AG04449 (cell line): ENCODE results near the gene ENTPD6.

Source experiments
- CTCF ChIA-PET: fragments of 350-600 bp; formaldehyde crosslinking; extraction: SDS; loops from one replicate; lab custom pipeline; 2021; ENCODE audit warnings: antibody characterized with exemption; lab: Yijun Ruan, JAX
- POLR2A ChIA-PET: fragments of 400-600, 350-600 bp; formaldehyde crosslinking; extraction: SDS; loops from one replicate; lab custom pipeline; 2020; ENCODE audit warnings: antibody characterized with exemption, inconsistent platforms; lab: Yijun Ruan, JAX
- DNase-seq: peaks from one replicate; pipeline ENCODE4 v3.0.0-alpha.2; 2010; ENCODE audit warnings: low read depth, low spot score
- H3K4me3 ChIP-seq: 2 replicates; pipeline ENCODE4 v1.5.1; 2011; ENCODE audit warnings: low read depth, mild to moderate bottlenecking, control low read depth, low read length
- TF ChIP-seq, protein P1 (sequence below): IDR thresholded peaks from one replicate; pipeline ENCODE4 v1.5.1; 2011; ENCODE audit warnings: mild to moderate bottlenecking, moderate library complexity, low read length, control low read depth, inconsistent platforms; ENCODE audit not compliant: insufficient read depth; ENCODE audit errors: missing control alignments

Gene ENTPD6

DNA sequence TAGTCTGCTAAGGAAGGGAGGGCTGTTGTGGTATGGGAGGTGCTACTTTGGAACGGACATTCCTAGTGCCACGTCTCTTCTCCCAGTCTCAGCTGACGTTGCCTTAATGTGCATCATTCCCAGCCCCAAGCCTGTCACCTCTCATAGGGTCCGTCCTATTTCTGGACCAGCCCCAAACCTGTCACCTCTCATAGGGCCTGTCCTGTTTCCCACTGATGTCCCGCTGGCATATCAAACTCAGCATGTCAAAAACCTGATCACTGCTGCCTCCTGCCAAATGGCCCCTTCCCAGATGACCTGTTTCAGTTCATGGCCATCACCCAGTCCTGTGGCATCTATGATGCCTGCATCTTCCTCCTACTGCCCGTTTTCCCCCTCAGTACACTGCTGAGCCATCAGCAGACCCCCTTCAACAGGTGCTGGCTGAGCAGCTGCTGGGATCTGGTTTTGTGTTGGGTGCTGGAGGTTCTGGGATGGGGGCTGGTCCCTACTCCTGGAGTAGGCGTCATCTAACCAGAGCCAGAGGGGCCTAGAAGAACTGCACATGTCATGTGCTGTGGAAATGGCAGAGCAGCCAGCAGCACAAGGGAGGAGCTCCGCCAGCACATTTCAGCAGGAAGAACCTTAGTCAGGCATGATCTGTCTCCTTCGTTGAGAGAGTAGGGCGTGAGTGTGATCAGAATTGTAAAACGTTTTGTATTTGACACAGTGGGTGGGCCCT lies 3.3 kb downstream of the ENTPD6 start:
- no peak overlapping the region for H3K4me3 ChIP-seq
- ChIA-PET CTCF (interaction anchor here (0.6 to 3.6 kb wide), 4 partner anchors 11 to 49 kb away, joined by 3 to 14 read pairs (median 4); partner anchors contain the start of gene PYGB), POLR2A (interaction anchor here (0.7 kb wide), 1 partner anchor 49 kb away, joined by 4 read pairs; the partner anchor contains the start of gene PYGB)
- DNase-seq, result no peak
- TF ChIP-seq, protein P1, sequence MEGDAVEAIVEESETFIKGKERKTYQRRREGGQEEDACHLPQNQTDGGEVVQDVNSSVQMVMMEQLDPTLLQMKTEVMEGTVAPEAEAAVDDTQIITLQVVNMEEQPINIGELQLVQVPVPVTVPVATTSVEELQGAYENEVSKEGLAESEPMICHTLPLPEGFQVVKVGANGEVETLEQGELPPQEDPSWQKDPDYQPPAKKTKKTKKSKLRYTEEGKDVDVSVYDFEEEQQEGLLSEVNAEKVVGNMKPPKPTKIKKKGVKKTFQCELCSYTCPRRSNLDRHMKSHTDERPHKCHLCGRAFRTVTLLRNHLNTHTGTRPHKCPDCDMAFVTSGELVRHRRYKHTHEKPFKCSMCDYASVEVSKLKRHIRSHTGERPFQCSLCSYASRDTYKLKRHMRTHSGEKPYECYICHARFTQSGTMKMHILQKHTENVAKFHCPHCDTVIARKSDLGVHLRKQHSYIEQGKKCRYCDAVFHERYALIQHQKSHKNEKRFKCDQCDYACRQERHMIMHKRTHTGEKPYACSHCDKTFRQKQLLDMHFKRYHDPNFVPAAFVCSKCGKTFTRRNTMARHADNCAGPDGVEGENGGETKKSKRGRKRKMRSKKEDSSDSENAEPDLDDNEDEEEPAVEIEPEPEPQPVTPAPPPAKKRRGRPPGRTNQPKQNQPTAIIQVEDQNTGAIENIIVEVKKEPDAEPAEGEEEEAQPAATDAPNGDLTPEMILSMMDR, result no peak

- TF ChIP-seq, protein P1, result no peak
- CTCF ChIA-PET, result interaction anchor here (0.6 to 3.6 kb wide), 5 partner anchors 12 to 206 kb away, joined by 3 to 14 read pairs (median 4); partner anchors contain the start of gene PYGB
- no peak overlapping the region for H3K4me3 ChIP-seq
- DNase-seq, result no peak
- POLR2A ChIA-PET, result interaction anchor here (0.7 kb wide), 1 partner anchor 48 kb away, joined by 4 read pairs; the partner anchor contains the start of gene PYGB
These were observed 4.2 kb downstream of the ENTPD6 start for GRCh38 chr20:25199473-25200260.

DNA sequence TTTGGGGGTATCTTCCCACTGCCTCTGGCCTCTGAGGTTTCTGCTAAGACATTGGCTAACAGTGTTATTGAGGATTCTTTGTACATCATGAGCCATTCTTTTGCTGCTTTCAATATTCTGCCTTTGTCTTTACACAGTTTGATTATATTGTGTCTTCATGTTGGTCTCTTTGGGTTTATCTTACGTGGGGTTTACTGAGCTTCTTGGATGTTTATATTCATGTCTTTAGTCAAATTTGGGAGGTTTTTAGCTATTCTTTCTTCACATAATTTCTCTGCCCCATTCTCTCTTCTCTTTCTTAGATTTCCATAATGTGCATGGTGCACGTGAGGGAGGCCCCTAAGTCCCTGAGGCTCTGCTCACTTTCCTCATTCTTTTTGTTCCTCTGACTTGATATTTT lies 7.6 kb downstream of the ENTPD6 start:
- DNase-seq, result no peak
- TF ChIP-seq, protein P1, result no peak
- ChIA-PET CTCF (interaction anchor here (1.0 to 1.4 kb wide), 5 partner anchors 12 to 209 kb away, joined by 3 to 5 read pairs (median 3); no protein-coding TSS in a partner anchor), POLR2A (no interaction called here)
- no peak overlapping the region for H3K4me3 ChIP-seq

GRCh38 chr20:25203871-25204320 lies 8.4 kb downstream of the ENTPD6 start:
- CTCF ChIA-PET, result interaction anchor here (1.0 to 1.4 kb wide), 5 partner anchors 11 to 210 kb away, joined by 3 to 5 read pairs (median 3); no protein-coding TSS in a partner anchor
- no peak overlapping the region for H3K4me3 ChIP-seq
- DNase-seq, result no peak
- POLR2A ChIA-PET, result interaction anchor here (0.9 kb wide), 1 partner anchor 44 kb away, joined by 3 read pairs; the partner anchor contains the start of gene PYGB
- TF ChIP-seq, protein P1, result no peak

- POLR2A ChIA-PET, result interaction anchor here (0.9 kb wide), 1 partner anchor 43 kb away, joined by 3 read pairs; the partner anchor contains the start of gene PYGB
- DNase-seq, result no peak
- CTCF ChIA-PET, result interaction anchor here (1.1 to 1.4 kb wide), 2 partner anchors 10 to 18 kb away, joined by 3 to 5 read pairs; no protein-coding TSS in a partner anchor
- H3K4me3 ChIP-seq, result no peak overlapping the region
- TF ChIP-seq, protein P1, result no peak
These were observed 9.2 kb downstream of the ENTPD6 start for GRCh38 chr20:25204550-25205276.
